Activated CD4-positive, alpha-beta memory T cell treated with anti-CD3 and anti-CD28 coated beads, Interleukin-2, amount 10 ng/mL, durations not matched to agents 7 days and 5 days (primary cell): ENCODE results near the gene ADRA1B. TPM values are rescaled to one million over a fixed set of nuclear protein-coding genes. Genes with fewer than 3 reads are reported as not detected.
"Not testable (repeated sequence)": the region's sequence is repeated elsewhere in the genome, so short reads cannot be mapped to it uniquely, and the experiment has no call there.

ENCODE experiments used
- CTCF ChIA-PET: fragments of 350-600 bp; sonication (Branson Sonifier 250); formaldehyde crosslinking; loops from one replicate; lab custom pipeline; 2021; ENCODE audit warnings: antibody characterized with exemption, inconsistent platforms; lab: Charles Lee
- POLR2A ChIA-PET: fragments of 350-600 bp; sonication (Branson Sonifier 250); formaldehyde crosslinking; loops from one replicate; lab custom pipeline; 2021; ENCODE audit warnings: antibody characterized with exemption; lab: Charles Lee
- DNase-seq: peaks from one replicate; pipeline ENCODE4 v3.0.0-alpha.2; 2020
- H3K27ac Mint-ChIP-seq: one replicate; pipeline ENCODE4 v1.8.0; 2021; ENCODE audit warnings: mild to moderate bottlenecking, mixed read lengths
- H3K27me3 Mint-ChIP-seq: one replicate; pipeline ENCODE4 v1.8.0; 2021; ENCODE audit warnings: mixed read lengths
- H3K36me3 Mint-ChIP-seq: one replicate; pipeline ENCODE4 v1.8.0; 2021; ENCODE audit warnings: low read depth, mixed read lengths
- H3K4me1 Mint-ChIP-seq: one replicate; pipeline ENCODE4 v1.8.0; 2021; ENCODE audit warnings: mixed read lengths
- H3K4me3 Mint-ChIP-seq: one replicate; pipeline ENCODE4 v1.8.0; 2021; ENCODE audit warnings: mild to moderate bottlenecking, mixed read lengths
- H3K9me3 Mint-ChIP-seq: one replicate; pipeline ENCODE4 v1.8.0; 2021; ENCODE audit warnings: mixed read lengths
- total RNA-seq, 2 experiments: library from RNA; stranded (reverse); gene quantifications; one replicate each; pipeline ENCODE4 v1.2.3, GENCODE V29; 2021

Gene ADRA1B
- total RNA-seq, 2 experiments from 2014 or later = not detected

DNA sequence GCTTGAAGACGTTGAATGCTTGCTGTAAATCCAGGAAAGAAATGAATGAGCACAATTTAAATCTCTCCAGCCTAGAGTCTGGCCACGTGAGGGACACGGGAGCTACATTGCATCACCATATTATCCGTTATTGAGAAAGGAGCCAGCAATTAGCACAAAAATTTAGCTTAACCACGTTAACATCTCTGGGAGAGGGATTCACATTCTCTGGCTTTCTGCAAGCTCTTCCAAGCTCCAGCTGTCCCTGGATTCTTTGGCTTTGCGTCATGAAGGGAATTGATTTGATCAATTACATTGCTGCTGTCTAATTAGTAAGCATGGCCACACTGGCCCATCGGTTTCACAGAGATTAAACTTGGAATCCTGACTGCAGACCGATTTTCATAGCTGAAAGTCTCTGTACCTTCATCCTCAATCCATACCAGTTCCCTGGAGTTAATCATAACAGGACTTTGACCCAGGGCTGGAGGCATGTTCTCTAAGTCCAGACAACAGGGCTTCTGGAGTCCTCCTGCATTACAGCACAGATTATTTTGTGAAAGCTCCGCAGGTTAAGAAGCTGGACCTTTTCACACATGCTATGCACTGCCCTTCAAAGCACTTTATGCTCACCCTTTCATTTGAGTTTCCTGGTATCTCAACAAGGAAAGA lies 31.6 kb downstream of the ADRA1B start:
- ChIA-PET CTCF (no interaction called here), POLR2A (no interaction called here)
- H3K27me3 Mint-ChIP-seq = peaks cover 15% of the 10 kb centered on the region
- no peak overlapping the region for H3K27ac Mint-ChIP-seq
- no peak overlapping the region for H3K4me3 Mint-ChIP-seq
- H3K36me3 Mint-ChIP-seq = peaks cover 3% of the 10 kb centered on the region
- H3K4me1 Mint-ChIP-seq = peaks cover 5% of the 10 kb centered on the region
- peaks cover 2% of the 10 kb centered on the region for H3K9me3 Mint-ChIP-seq
- DNase-seq = no peak

DNA sequence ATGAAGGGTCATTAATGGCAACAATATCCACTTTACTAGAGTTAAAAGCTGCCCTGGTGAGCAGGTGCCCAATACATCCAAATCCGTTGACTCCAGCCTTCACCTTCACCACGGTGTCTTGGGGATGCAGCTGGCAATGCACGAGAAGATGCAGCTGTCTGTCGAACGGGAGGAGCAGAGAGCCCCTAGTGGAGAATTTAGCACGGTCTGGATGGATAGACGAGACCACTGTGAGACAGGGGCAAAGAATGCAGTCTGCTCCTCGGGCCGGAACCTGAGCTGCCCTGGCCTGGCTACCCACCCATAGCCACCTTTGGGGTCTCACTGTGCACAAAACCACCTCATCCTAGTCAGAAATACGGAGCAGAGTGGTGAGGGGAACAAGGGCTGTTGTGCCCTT lies 35.1 kb downstream of the ADRA1B start:
- peaks cover 21% of the 10 kb centered on the region for H3K27me3 Mint-ChIP-seq
- no peak overlapping the region for H3K27ac Mint-ChIP-seq
- no peak for DNase-seq
- ChIA-PET POLR2A (no interaction called here), CTCF (interaction anchor here (0.6 to 1.2 kb wide), 2 partner anchors 9 to 36 kb away, joined by 3 to 4 read pairs; no protein-coding TSS in a partner anchor)
- no peak overlapping the region for H3K4me3 Mint-ChIP-seq
- H3K36me3 Mint-ChIP-seq = no peaks in the 10 kb centered on the region
- H3K9me3 Mint-ChIP-seq = no peaks in the 10 kb centered on the region
- H3K4me1 Mint-ChIP-seq = no peaks in the 10 kb centered on the region

DNA sequence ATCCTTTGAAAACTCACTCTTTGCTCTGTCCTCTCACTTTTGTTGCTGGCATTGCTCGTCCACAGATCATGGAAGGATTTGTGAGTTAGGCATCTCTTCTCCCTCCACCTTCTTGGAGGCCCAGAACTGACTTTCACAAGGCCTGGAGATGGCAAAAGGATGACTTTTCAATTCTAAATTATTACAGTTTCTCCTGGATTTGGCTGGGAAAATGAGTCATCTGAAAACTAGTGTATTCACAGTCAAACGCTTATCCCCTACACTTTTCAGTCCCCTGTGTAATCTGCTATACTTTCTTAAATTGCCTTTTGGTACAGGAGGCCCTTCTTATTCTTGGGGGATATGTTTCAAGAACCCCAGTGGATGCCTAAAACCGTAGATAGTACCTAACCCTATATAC lies 35.6 kb downstream of the ADRA1B start:
- POLR2A ChIA-PET = no interaction called here
- Mint-ChIP-seq H3K27me3 (peaks cover 21% of the 10 kb centered on the region), H3K4me1 (no peaks in the 10 kb centered on the region), H3K4me3 (no peak overlapping the region), H3K9me3 (no peaks in the 10 kb centered on the region), H3K36me3 (no peaks in the 10 kb centered on the region), H3K27ac (no peak overlapping the region)
- CTCF ChIA-PET = interaction anchor here (1.2 kb wide), 1 partner anchor 35 kb away, joined by 4 read pairs; no protein-coding TSS in a partner anchor
- no peak for DNase-seq

DNA sequence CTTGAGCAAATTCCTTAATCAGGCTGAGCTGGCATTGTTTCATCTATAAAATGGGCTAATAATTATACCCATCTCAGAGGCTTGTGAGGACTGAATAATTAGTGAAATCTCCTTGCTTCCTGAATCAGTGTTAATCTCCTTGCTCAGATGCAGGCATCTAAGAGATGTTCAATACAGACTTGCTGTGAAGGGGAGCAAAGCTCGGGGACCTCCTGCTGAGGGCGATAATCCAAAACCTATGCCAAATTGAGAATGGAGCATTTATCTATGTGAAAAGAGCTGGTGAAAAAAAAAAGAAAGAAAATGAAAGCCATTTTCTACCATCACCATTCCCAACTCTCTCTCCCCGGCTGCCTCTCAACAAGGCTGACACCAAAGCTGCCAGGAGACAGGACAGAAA lies 37.3 kb downstream of the ADRA1B start:
- CTCF ChIA-PET = no interaction called here
- H3K27ac Mint-ChIP-seq = no peak overlapping the region
- H3K4me1 Mint-ChIP-seq = no peaks in the 10 kb centered on the region
- no peaks in the 10 kb centered on the region for H3K36me3 Mint-ChIP-seq
- no peak overlapping the region for H3K4me3 Mint-ChIP-seq
- no peak for DNase-seq
- H3K9me3 Mint-ChIP-seq = no peaks in the 10 kb centered on the region
- POLR2A ChIA-PET = no interaction called here
- peaks cover 13% of the 10 kb centered on the region for H3K27me3 Mint-ChIP-seq

DNA sequence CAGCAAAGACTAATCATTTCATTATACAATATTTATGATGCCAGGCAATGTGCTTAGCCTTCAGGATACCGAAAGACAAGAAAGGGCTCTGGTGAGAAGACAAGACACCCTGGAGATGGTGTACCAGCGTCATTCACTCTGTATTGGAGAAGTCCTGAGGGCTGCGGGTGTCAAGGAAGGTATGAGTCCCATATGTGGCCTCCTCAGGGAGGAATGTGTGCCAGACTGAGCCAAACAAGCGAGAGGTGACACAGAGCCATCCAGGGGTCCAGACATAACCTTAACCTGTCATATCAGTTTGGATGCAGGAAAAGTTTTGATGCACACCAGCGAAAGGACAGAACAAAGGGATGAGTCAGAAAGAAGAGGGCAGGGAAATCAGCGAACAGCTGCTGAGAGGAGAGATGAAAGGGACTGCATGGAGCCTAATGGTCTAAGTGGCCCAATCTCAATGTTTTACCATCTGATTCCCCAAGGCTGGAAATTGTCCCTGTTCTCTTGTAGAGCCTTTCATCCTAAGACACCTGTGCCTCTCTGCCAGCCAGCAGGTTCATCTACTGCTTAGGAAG lies 38.9 kb downstream of the ADRA1B start:
- H3K27ac Mint-ChIP-seq = no peak overlapping the region
- POLR2A ChIA-PET = no interaction called here

DNA sequence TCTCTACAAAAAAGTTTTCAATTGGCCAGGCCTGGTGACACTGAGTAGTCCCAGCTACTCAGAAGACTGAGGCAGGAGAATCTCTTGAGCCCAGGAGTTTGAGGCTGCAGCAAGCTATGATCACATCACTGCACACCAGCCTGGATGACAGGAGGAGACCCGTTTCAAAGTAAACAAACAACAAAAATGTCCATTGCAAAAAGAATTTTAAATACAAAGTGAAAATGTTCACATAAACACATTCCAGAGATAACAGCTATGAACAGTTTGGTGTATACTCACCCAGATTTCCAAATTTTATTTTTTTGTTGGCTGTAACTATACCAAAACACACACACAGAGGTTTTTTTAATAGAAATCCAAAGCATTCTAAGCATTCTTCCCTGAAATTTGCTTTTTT lies 39.8 kb downstream of the ADRA1B start:
- ChIA-PET CTCF (no interaction called here), POLR2A (no interaction called here)
- Mint-ChIP-seq H3K9me3 (no peaks in the 10 kb centered on the region), H3K4me1 (no peaks in the 10 kb centered on the region), H3K36me3 (no peaks in the 10 kb centered on the region), H3K27me3 (peaks cover 8% of the 10 kb centered on the region), H3K4me3 (no peak overlapping the region), H3K27ac (no peak overlapping the region)
- DNase-seq = no peak

More for the DNA sequence above, 38.9 kb downstream of the ADRA1B start:
- Mint-ChIP-seq H3K27me3 (peaks cover 8% of the 10 kb centered on the region), H3K36me3 (no peaks in the 10 kb centered on the region), H3K4me1 (no peaks in the 10 kb centered on the region), H3K9me3 (no peaks in the 10 kb centered on the region), H3K4me3 (no peak overlapping the region)
- DNase-seq = no peak
- CTCF ChIA-PET = no interaction called here

DNA sequence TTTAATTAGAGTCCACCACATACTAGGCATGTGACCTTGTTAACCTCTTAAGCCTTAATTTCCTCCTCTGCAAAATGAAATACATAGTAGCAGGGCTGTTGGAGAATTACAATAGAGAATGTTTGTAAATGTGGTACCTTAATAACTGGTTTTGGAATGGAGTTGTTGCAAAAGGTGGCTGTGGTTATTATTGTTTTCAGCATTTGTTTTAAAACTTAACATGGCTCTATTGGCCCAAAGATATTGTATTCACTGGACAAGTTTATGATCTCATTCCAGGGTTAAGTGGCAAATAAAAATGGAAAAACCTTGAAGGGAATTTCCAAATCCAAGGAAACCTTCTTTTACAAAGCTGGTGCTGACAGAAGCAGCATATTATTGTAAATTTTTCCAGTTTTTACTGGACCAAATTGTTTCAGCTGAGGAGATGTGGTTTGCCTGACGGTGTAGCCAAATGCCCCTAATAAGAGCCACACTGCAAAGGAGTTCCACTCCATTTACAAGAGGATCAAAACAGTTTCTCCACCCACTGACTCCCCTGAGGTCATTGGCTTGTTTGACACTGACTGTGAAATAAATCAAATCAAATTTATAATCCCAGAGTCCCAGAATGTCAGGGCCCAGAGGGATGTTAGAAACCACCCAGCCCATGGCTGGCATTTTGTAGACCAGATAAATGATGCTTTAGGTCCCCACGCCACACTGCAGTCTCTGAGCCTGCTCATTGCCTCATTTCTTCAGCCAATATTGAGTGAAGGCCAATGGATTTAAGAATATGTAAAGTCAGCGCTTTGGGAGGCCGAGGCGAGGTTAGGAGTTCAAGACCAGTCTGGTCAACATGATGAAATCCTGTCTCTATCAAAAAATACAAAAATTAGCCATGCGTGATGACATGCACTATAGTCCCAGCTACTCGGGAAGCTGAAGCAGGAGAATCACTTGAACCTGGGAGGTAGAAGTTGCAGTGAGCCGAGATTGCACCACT lies 45.2 kb downstream of the ADRA1B start:
- POLR2A ChIA-PET = no interaction called here
- Mint-ChIP-seq H3K4me1 (peaks cover 1% of the 10 kb centered on the region), H3K27ac (no peak overlapping the region), H3K36me3 (no peaks in the 10 kb centered on the region), H3K27me3 (peaks cover 10% of the 10 kb centered on the region), H3K9me3 (no peaks in the 10 kb centered on the region), H3K4me3 (no peak overlapping the region)
- CTCF ChIA-PET = interaction anchor here (1.7 kb wide), 1 partner anchor 25 kb away, joined by 8 read pairs; no protein-coding TSS in a partner anchor
- no peak for DNase-seq

DNA sequence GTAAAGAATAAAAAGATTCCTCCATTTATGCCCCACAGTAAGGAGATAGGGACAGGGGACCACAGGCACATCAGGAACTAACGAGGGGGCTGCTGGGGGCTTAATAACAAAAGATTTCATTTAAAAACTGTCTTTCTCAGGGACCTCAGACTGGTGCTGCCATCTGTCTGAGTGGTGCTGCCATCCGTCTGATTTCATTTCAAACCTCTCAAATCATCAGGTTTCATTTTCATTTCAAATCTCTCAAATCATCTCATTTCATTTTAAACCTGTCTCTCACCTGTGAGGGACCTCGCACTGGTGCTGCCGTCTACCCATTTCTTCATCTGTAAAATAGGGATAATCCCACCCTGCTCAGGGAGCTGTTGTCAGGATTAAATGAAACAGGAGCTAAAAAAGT lies 45.9 kb downstream of the ADRA1B start:
- Mint-ChIP-seq H3K9me3 (no peaks in the 10 kb centered on the region), H3K4me1 (peaks cover 1% of the 10 kb centered on the region), H3K27me3 (peaks cover 16% of the 10 kb centered on the region), H3K36me3 (no peaks in the 10 kb centered on the region), H3K4me3 (no peak overlapping the region), H3K27ac (no peak overlapping the region)
- ChIA-PET POLR2A (no interaction called here), CTCF (interaction anchor here (0.6 to 1.7 kb wide), 4 partner anchors 20 to 1081 kb away, joined by 3 to 8 read pairs (median 3); no protein-coding TSS in a partner anchor)
- DNase-seq = no peak

DNA sequence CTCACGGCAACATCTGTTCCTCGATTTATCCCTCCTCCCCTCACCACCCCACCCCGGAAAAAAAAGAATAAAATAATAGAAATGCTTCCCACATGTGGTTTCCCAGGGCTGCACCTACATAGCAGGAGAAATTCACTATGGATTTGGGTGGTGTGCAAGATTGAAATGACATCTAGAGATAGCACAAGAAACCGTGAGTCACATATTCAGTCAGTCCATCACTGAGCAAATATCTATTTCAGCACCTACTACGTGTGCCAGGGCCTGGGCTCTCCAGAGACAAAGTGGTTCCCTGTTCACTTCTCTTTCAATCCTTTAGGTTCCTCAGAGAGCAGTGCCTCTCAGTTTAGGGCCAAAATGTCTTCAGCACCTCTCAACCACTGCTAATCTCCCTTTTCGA lies 47.7 kb downstream of the ADRA1B start:
- no peak for DNase-seq
- no peaks in the 10 kb centered on the region for H3K9me3 Mint-ChIP-seq
- ChIA-PET POLR2A (no interaction called here), CTCF (no interaction called here)
- no peak overlapping the region for H3K4me3 Mint-ChIP-seq
- H3K4me1 Mint-ChIP-seq = peaks cover 1% of the 10 kb centered on the region
- H3K27me3 Mint-ChIP-seq = peaks cover 31% of the 10 kb centered on the region
- no peak overlapping the region for H3K27ac Mint-ChIP-seq
- H3K36me3 Mint-ChIP-seq = no peaks in the 10 kb centered on the region

DNA sequence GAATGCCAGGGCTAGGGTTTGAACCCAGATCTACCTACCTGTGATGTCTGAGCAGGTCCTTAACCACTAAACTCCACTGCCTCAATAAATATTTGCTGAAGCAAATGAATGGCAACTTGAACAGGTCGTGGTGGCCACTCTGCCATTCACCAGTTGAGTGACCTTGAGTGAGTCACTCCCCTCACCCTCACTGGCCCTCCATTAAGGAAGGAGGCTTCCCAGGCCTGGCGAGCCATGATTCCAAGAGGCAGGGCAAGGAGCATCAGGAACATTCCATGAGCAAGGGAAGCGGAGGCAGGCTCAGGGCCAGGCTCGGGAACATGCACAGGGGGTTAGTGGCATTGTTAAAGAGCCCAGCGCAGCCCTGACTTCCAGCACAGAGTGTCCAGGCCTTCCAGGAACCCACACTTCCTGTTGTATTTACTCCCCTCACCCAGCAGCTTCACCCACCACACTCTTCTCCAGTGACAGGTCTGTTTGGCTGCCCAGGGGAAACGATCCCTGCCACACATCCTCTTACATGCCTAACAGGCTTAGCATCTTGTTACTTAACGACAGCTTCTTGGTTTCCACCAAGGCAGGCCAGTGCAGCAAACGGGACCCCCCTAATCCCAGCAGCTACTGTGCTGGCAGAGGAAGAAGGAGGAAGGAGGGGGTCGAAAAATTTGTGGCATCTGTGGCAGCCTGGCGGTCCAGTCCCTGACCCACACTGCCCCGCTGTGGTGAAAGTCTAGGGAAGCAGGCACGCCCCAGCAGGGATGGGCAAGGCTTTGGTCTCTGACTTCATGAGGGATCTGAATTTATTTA lies 49.0 kb downstream of the ADRA1B start:
- CTCF ChIA-PET = no interaction called here

DNA sequence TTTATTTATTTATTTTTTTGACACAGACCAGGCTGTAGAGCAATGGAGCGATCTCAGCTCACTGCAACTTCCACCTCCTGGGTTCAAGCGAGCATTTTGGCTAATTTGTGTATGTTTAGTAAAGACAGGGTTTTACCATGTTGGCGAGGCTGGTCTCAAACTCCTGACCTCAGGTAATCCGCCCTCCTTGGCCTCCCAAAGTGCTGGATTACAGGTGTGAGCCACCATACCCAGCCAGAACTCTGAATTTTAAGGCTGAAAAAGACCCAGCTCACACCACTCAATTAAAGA lies 49.5 kb downstream of the ADRA1B start:
- H3K4me3 Mint-ChIP-seq, H3K9me3 Mint-ChIP-seq, H3K36me3 Mint-ChIP-seq, H3K27ac Mint-ChIP-seq, POLR2A ChIA-PET, DNase-seq, CTCF ChIA-PET, H3K4me1 Mint-ChIP-seq: not testable (repeated sequence)
- H3K27me3 Mint-ChIP-seq = peaks cover 42% of the 10 kb centered on the region

More for the DNA sequence above, 49.0 kb downstream of the ADRA1B start:
- peak; percentile 31 for DNase-seq
- POLR2A ChIA-PET = no interaction called here
- Mint-ChIP-seq H3K4me3 (no peak overlapping the region), H3K36me3 (no peaks in the 10 kb centered on the region), H3K9me3 (no peaks in the 10 kb centered on the region), H3K4me1 (peaks cover 1% of the 10 kb centered on the region), H3K27me3 (peaks cover 37% of the 10 kb centered on the region), H3K27ac (no peak overlapping the region)

DNA sequence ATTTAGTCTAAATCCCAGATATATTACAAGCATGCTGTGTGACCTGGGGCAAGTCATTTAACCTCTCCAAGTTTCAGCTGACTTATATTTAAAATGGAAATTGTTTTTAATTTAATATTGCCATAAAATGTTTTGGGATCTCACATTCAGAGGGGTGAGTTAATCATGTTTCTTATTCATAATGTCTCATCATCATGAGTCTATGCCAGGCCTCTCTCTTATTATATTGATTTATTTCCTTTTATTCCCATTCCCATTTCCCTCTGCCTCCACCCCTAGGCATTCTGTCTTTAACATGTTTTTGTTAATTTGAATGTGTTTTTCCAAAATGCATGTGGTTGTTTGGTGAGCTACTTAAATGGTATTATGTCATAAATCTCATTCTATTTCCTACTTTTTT lies 53.7 kb downstream of the ADRA1B start:
- ChIA-PET POLR2A (no interaction called here), CTCF (interaction anchor here (0.6 kb wide), 1 partner anchor 614 kb away, joined by 5 read pairs; no protein-coding TSS in a partner anchor)
- no peak overlapping the region for H3K4me3 Mint-ChIP-seq
- peaks cover 72% of the 10 kb centered on the region for H3K27me3 Mint-ChIP-seq
- H3K4me1 Mint-ChIP-seq = peaks cover 12% of the 10 kb centered on the region
- no peak overlapping the region for H3K27ac Mint-ChIP-seq
- H3K9me3 Mint-ChIP-seq = no peaks in the 10 kb centered on the region
- peaks cover 5% of the 10 kb centered on the region for H3K36me3 Mint-ChIP-seq
- no peak for DNase-seq
